RWPE1 (cell line): ENCODE data around the gene GPATCH8.
"Not testable (repeated sequence)": the region's sequence is repeated elsewhere in the genome, so short reads cannot be mapped to it uniquely, and the experiment has no call there.

Experiments used
- CTCF ChIA-PET: fragments of 350-600 bp; sonication (Branson Sonifier 250); formaldehyde crosslinking; extraction: SDS; loops from one replicate; lab custom pipeline; 2021; lab: Yijun Ruan, JAX
- POLR2A ChIA-PET: fragments of 400-600 bp; formaldehyde crosslinking; extraction: SDS; loops from one replicate; lab custom pipeline; 2020; ENCODE audit warnings: antibody characterized with exemption; ENCODE audit not compliant: low non-redundant PET; lab: Yijun Ruan, JAX
- DNase-seq: peaks from one replicate; pipeline ENCODE4 v3.0.0; 2012; ENCODE audit warnings: low spot score
- H3K27ac ChIP-seq: fragments of 450-650 bp; 2 replicates; pipeline ENCODE4 v1.5.1; 2017
- TF ChIP-seq, protein P1 (sequence below): fragments of 450-650 bp; conservative IDR thresholded peaks from 2 replicates; pipeline ENCODE4 v1.5.1; 2017; ENCODE audit warnings: low read depth, mild to moderate bottlenecking

GPATCH8 gene

GRCh38 chr17:44394833-44395232 is 108.4 kb downstream of the GPATCH8 start:
- DNase-seq = no peak
- ChIA-PET POLR2A (no interaction called here), CTCF (interaction anchor here (0.6 kb wide), 1 partner anchor 79 kb away, joined by 4 read pairs; no protein-coding TSS in a partner anchor)
- H3K27ac ChIP-seq = no peak overlapping the region
- TF ChIP-seq, protein P1, sequence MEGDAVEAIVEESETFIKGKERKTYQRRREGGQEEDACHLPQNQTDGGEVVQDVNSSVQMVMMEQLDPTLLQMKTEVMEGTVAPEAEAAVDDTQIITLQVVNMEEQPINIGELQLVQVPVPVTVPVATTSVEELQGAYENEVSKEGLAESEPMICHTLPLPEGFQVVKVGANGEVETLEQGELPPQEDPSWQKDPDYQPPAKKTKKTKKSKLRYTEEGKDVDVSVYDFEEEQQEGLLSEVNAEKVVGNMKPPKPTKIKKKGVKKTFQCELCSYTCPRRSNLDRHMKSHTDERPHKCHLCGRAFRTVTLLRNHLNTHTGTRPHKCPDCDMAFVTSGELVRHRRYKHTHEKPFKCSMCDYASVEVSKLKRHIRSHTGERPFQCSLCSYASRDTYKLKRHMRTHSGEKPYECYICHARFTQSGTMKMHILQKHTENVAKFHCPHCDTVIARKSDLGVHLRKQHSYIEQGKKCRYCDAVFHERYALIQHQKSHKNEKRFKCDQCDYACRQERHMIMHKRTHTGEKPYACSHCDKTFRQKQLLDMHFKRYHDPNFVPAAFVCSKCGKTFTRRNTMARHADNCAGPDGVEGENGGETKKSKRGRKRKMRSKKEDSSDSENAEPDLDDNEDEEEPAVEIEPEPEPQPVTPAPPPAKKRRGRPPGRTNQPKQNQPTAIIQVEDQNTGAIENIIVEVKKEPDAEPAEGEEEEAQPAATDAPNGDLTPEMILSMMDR = no peak

GRCh38 chr17:44394112-44394511 is 109.1 kb downstream of the GPATCH8 start:
- not testable (repeated sequence) for H3K27ac ChIP-seq, DNase-seq
- POLR2A ChIA-PET = interaction anchor here (0.7 kb wide), 1 partner anchor 314 kb away, joined by 3 read pairs; the partner anchor contains the start of gene DBF4B
- CTCF ChIA-PET = interaction anchor here (0.7 kb wide), 2 partner anchors 143 to 1966 kb away, joined by 3 to 4 read pairs; no protein-coding TSS in a partner anchor

DNA sequence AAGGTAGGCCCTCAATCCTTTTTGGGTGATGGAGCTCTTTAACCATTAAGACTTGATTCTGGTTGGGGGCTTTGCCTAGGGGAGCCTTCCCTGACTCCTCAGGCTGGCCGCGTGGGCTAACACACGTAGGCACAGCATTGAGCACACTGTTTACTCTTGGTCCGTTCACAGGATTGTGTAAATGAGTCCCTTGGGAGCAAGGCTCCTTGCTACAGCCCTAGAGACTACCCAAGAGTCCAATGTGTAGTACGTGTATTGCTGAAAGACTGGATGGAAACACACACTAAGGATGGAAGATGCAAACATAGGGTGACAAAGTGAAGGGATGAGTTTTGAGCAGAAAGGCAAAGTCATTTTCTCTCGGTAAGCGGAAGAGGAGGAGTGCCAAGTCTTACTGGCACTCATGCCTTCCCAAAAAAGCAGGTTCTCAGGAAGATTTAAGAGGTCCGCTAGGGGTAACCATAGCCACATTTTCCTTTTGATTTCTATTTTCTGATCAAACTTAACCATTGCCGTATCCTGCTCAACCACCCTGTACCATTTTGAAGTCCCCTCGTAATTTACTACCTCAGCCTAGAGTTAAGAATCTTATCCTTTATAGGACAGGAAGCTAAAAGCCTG is 112.8 kb downstream of the GPATCH8 start:
- no peak overlapping the region for H3K27ac ChIP-seq
- ChIA-PET POLR2A (interaction anchor here (0.6 kb wide), 1 partner anchor 14 kb away, joined by 3 read pairs; no protein-coding TSS in a partner anchor), CTCF (interaction anchor here (1.1 kb wide), 1 partner anchor 27 kb away, joined by 3 read pairs; the partner anchor contains the start of gene FAM171A2)
- DNase-seq = no peak
- TF ChIP-seq, protein P1 = no peak

GRCh38 chr17:44389723-44390202 is 113.4 kb downstream of the GPATCH8 start:
- CTCF ChIA-PET = interaction anchor here (1.1 kb wide), 1 partner anchor 26 kb away, joined by 3 read pairs; the partner anchor contains the start of gene FAM171A2
- no peak overlapping the region for H3K27ac ChIP-seq
- POLR2A ChIA-PET = interaction anchor here (0.6 kb wide), 1 partner anchor 14 kb away, joined by 3 read pairs; no protein-coding TSS in a partner anchor
- TF ChIP-seq, protein P1 = no peak
- DNase-seq = no peak

DNA sequence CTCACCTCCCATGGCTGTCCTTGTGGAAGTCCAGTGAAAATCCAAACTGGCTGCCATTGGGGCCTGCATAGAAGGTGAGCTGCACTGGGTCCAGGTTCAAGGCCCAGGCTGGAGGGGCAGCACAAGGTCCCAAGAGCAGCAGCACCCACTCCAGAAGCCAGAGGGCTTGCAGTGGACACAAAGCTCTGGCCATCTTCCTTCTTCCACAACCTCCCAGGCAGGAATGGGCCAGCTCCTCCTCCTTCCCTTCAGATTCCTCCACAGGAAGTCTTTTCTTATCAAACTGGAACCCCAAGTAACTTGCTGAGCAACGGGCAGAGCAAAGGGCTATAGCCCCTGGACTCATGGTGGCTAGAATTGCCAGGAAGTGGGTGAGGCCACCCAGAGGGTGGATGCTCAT is 113.9 kb downstream of the GPATCH8 start, which contains the start of gene ITGA2B:
Gene ITGA2B (minus strand): TSS at position 369 of the 400 bp plus-strand sequence. CDS start 176 bp downstream, at position 193.
- POLR2A ChIA-PET = no interaction called here
- CTCF ChIA-PET = no interaction called here
- DNase-seq = no peak
- H3K27ac ChIP-seq = no peak within 1 kb of the TSS
- TF ChIP-seq, protein P1 = no peak

- ChIA-PET CTCF (no interaction called here), POLR2A (no interaction called here)
- TF ChIP-seq, protein P1 = no peak
- DNase-seq = no peak
- H3K27ac ChIP-seq = no peak overlapping the region
Measured at GRCh38 chr17:44387804-44388203, 115.4 kb downstream of the GPATCH8 start.

GRCh38 chr17:44386182-44386525 is 117.1 kb downstream of the GPATCH8 start:
- TF ChIP-seq, protein P1 = no peak
- no peak overlapping the region for H3K27ac ChIP-seq
- POLR2A ChIA-PET = no interaction called here
- no peak for DNase-seq
- CTCF ChIA-PET = interaction anchor here (0.6 kb wide), 1 partner anchor 507 kb away, joined by 5 read pairs; no protein-coding TSS in a partner anchor
